SK-N-MC (cell line): ENCODE results near the gene NIPAL1.
A peak's percentile ranks its signal among the peaks of the same experiment; 100 is the strongest.

Experiments
- DNase-seq: peaks from one replicate; pipeline ENCODE4 v3.0.0-alpha.2; 2011; ENCODE audit warnings: low read depth, low spot score
- H3K27ac ChIP-seq: fragments of 200-600 bp; sonication (generic); 2 replicates; pipeline ENCODE4 v1.5.1; 2016; ENCODE audit warnings: mixed run types
- H3K36me3 ChIP-seq: fragments of 200-600 bp; sonication (generic); 2 replicates; pipeline ENCODE4 v1.6.1; 2017; ENCODE audit warnings: antibody characterized with exemption, low read length, mixed read lengths; ENCODE audit not compliant: insufficient read depth
- H3K4me3 ChIP-seq: fragments of 200-600 bp; sonication (generic); 2 replicates; pipeline ENCODE4 v1.5.1; 2016
- H3K9ac ChIP-seq: fragments of 200-600 bp; sonication (generic); 2 replicates; pipeline ENCODE4 v1.8.0; 2017; ENCODE audit warnings: mixed run types, mixed read lengths; ENCODE audit not compliant: insufficient read length
- H3K9me3 ChIP-seq: fragments of 200-600 bp; sonication (generic); 2 replicates; pipeline ENCODE4 v1.6.1; 2017; ENCODE audit warnings: low read depth, mild to moderate bottlenecking, antibody characterized with exemption, low read length, moderate library complexity, mixed read lengths
- EZH2 ChIP-seq: fragments of 200-600 bp; sonication (generic); IDR thresholded peaks from one replicate; pipeline ENCODE4 v1.6.1; 2017; ENCODE audit warnings: antibody characterized with exemption
- FOXP2 ChIP-seq: optimal IDR thresholded peaks from 2 replicates; pipeline ENCODE3; 2011; ENCODE audit warnings: mild to moderate bottlenecking, moderate library complexity; ENCODE audit not compliant: insufficient read depth; ENCODE audit errors: extremely low read length, control extremely low read depth
- POLR2AphosphoS5 ChIP-seq: IDR thresholded peaks from 2 replicates; pipeline ENCODE4 v1.6.1; 2012; ENCODE audit warnings: mild to moderate bottlenecking, low read depth, low read length, borderline replicate concordance

Gene NIPAL1

GRCh38 chr4:48022192-48022799 is 5.7 kb downstream of the NIPAL1 start:
- no peak overlapping the region for H3K27ac ChIP-seq
- DNase-seq, result no peak
- H3K9me3 ChIP-seq, result no peaks in the 10 kb centered on the region
- no peak overlapping the region for H3K4me3 ChIP-seq
- H3K9ac ChIP-seq, result no peak overlapping the region
- TF ChIP-seq POLR2AphosphoS5 (no peak), EZH2 (no peak), FOXP2 (no peak)
- H3K36me3 ChIP-seq, result no peaks in the 10 kb centered on the region

DNA sequence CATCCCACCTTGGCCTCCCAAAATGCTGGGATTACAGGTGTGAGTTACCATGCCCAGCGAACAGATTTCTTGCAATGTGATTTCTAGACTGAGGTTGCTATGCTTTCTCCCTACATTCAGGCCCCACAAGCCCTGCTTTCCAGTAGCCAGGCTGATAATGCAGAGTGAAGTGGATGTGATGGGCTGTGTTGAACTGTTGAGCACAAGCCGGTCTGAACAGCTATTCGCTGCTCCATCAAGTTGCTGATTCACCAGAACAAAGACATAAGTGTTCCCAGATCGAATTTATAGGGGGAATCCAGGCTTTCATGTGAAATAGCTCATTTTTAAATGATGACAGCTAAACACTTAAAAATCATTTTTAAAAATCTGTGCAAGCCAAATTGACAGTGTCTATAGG is 8.0 kb downstream of the NIPAL1 start:
- Histone ChIP-seq H3K9ac (no peak overlapping the region), H3K9me3 (no peaks in the 10 kb centered on the region; the same call in 1 of the 2 replicates), H3K4me3 (no peak overlapping the region), H3K36me3 (no peaks in the 10 kb centered on the region), H3K27ac (no peak overlapping the region)
- no peak for DNase-seq
- TF ChIP-seq EZH2 (no peak), FOXP2 (no peak), POLR2AphosphoS5 (no peak)

GRCh38 chr4:48025005-48025404 is 8.4 kb downstream of the NIPAL1 start:
- no peak overlapping the region for H3K9ac ChIP-seq
- no peaks in the 10 kb centered on the region; the same call in 1 of the 2 replicates for H3K9me3 ChIP-seq
- H3K27ac ChIP-seq, result no peak overlapping the region
- no peak for DNase-seq
- no peaks in the 10 kb centered on the region for H3K36me3 ChIP-seq
- no peak overlapping the region for H3K4me3 ChIP-seq
- no peak for TF ChIP-seq FOXP2
- no peak for TF ChIP-seq EZH2
- no peak for TF ChIP-seq POLR2AphosphoS5

- Histone ChIP-seq H3K9ac (no peak overlapping the region), H3K9me3 (no peaks in the 10 kb centered on the region; the same call in 1 of the 2 replicates), H3K36me3 (no peaks in the 10 kb centered on the region), H3K4me3 (no peak overlapping the region), H3K27ac (no peak overlapping the region)
- DNase-seq, result no peak
- TF ChIP-seq POLR2AphosphoS5, result no peak
- no peak for TF ChIP-seq EZH2
- TF ChIP-seq FOXP2, result no peak
Observed at GRCh38 chr4:48027653-48028052, 11.1 kb downstream of the NIPAL1 start.

- Histone ChIP-seq H3K4me3 (no peak overlapping the region), H3K9ac (no peak overlapping the region), H3K36me3 (no peaks in the 10 kb centered on the region), H3K27ac (no peak overlapping the region), H3K9me3 (no peaks in the 10 kb centered on the region; the same call in 1 of the 2 replicates)
- no peak for DNase-seq
- TF ChIP-seq FOXP2 (no peak), EZH2 (no peak), POLR2AphosphoS5 (no peak)
Observed at GRCh38 chr4:48028696-48029095, 12.1 kb downstream of the NIPAL1 start.

GRCh38 chr4:48030470-48030869 is 13.9 kb downstream of the NIPAL1 start:
- Histone ChIP-seq H3K9me3 (no peaks in the 10 kb centered on the region; the same call in 1 of the 2 replicates), H3K27ac (no peak overlapping the region), H3K36me3 (no peaks in the 10 kb centered on the region), H3K9ac (no peak overlapping the region), H3K4me3 (no peak overlapping the region)
- no peak for DNase-seq
- no peak for TF ChIP-seq EZH2
- no peak for TF ChIP-seq POLR2AphosphoS5
- no peak for TF ChIP-seq FOXP2

GRCh38 chr4:48031802-48032525 is 15.4 kb downstream of the NIPAL1 start:
- DNase-seq, result no peak
- Histone ChIP-seq H3K27ac (peak overlapping the region; percentile 27; the same call in 1 of the 2 replicates), H3K9ac (no peak overlapping the region), H3K4me3 (no peak overlapping the region), H3K9me3 (no peaks in the 10 kb centered on the region; the same call in 1 of the 2 replicates), H3K36me3 (no peaks in the 10 kb centered on the region)
- TF ChIP-seq FOXP2, result no peak
- TF ChIP-seq POLR2AphosphoS5, result no peak
- no peak for TF ChIP-seq EZH2

DNA sequence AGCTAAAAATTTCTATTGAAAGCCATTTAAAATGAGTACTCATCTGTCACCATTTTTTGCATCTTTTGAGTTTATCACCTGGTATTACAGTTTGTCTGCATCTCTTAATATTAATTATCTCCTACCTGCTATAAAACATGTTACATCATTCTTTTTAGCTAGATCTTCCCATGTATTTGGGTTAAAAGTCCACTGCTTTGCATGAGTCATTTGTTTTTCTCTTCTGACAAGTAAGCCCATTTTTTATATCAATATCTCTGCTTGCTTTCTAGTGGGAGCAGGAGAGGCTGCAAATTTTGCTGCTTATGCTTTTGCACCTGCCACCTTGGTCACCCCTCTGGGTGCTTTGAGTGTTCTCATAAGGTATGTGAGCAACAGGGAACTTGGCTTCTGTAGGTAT is 16.1 kb downstream of the NIPAL1 start:
- H3K9me3 ChIP-seq, result no peaks in the 10 kb centered on the region; the same call in 1 of the 2 replicates
- no peak overlapping the region for H3K27ac ChIP-seq
- no peaks in the 10 kb centered on the region for H3K36me3 ChIP-seq
- no peak for DNase-seq
- TF ChIP-seq FOXP2, result no peak
- no peak overlapping the region for H3K9ac ChIP-seq
- H3K4me3 ChIP-seq, result no peak overlapping the region
